Left lung (tissue), 10 donors: ENCODE results near the gene ANO2. TPM values are rescaled to one million over a fixed set of nuclear protein-coding genes. Genes with fewer than 3 reads are reported as not detected.

Experiments used
- ATAC-seq: fragments of 200-7000 bp; cut with Tn5 transposase; one replicate; pipeline ENCODE4 v1.9.1; 2020; ENCODE audit warnings: moderate library complexity
- DNase-seq, 4 donors: peaks; one replicate each; pipeline ENCODE4 v3.0.0-alpha.2; 2013 to 2020
- H3K27ac ChIP-seq, 2 donors: fragments of 200-600 bp; sonication (generic) in 1 of 2; one replicate each; pipeline versions ENCODE4 v1.5.0 to v1.8.0; 2020 to 2021
- H3K27me3 ChIP-seq, 2 donors: fragments of 200-600 bp; sonication (generic) in 1 of 2; one replicate each; pipeline versions ENCODE4 v1.5.0 to v1.8.0; 2020 to 2021
- H3K36me3 ChIP-seq, 2 donors: fragments of 200-600 bp; sonication (generic) in 1 of 2; one replicate each; pipeline versions ENCODE4 v1.5.0 to v1.8.0; 2020 to 2021
- H3K4me1 ChIP-seq, 2 donors: fragments of 200-600 bp; one replicate each; pipeline ENCODE4 v1.8.0; 2021
- H3K4me3 ChIP-seq, 2 donors: fragments of 200-600 bp; sonication (generic) in 1 of 2; one replicate each; pipeline versions ENCODE4 v1.5.0 to v1.8.0; 2020 to 2021; ENCODE audit warnings: mild to moderate bottlenecking in 1 of 2
- H3K9me3 ChIP-seq, 2 donors: fragments of 200-600 bp; sonication (generic) in 1 of 2; one replicate each; pipeline versions ENCODE4 v1.5.0 to v1.8.0; 2020 to 2021
- CTCF ChIP-seq, 2 donors: fragments of 200-600 bp; sonication (generic) in 1 of 2; IDR thresholded peaks; one replicate each; pipeline versions ENCODE4 v1.5.0 to v1.8.0; 2021; ENCODE audit warnings: antibody characterized with exemption in 2 of 2
- intact Hi-C, 2 donors: fragments of 100-400 bp; cut with DNase I; formaldehyde crosslinking; loops; one replicate each; pipeline versions ENCODE4 v1.11.2 to v1.14.2; 2022
- polyA plus RNA-seq, 6 donors: library from polyadenylated mRNA; unstranded; fragments of 120-200 nt; gene quantifications; one replicate each; pipeline ENCODE4 v1.2.1, GENCODE V29; 2013; ENCODE audit not compliant: insufficient read length in 6 of 6
- total RNA-seq, 2 donors: library from RNA; stranded (reverse); fragmentation: NEBNext Ultra II Directional; extraction: Animal tissue kit (Norgen Biotek cat#: 25700); gene quantifications; one replicate each; pipeline ENCODE4 v1.2.1, GENCODE V29; 2021
- donor health status: DM: no; HTN: yes; CAD: no.
- donor health status: DM: no; HTN: no; CAD: no.

The ANO2 gene
- total and polyA plus RNA-seq, 8 donors: 3.4 to 10.5 (median 6.1) TPM

DNA sequence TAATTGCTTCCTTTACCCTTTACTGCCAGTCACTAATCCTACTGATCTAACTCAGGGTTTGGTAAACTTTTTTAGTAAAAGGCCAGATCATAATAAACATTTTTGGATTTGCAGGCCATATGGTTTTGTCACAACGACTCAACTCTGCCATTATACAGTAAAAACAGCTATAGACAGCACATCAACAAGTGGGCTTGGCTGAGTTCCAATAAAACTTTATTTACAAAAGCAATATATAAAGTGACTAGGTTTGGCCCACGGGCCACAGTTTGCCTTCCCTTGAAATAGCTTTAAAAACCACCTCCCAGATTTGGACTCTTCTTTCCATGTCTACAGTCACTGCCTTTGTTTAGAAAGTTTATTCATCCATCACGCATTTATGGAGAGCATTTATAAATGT, 366.3 kb downstream of the ANO2 start:
- Histone ChIP-seq H3K36me3 (no peaks in the 10 kb centered on the region), H3K27me3 (no peaks in the 10 kb centered on the region), H3K4me3 (no peak overlapping the region), H3K27ac (no peak overlapping the region), H3K9me3 (no peaks in the 10 kb centered on the region), H3K4me1 (peaks cover 0 to 4% of the 10 kb centered on the region in 2 donors)
- ATAC-seq (no peak), DNase-seq (no peak)
- intact Hi-C loops: no loop called here
- no peak for TF ChIP-seq CTCF (IDR thresholded peaks at IDR 0.05)

DNA sequence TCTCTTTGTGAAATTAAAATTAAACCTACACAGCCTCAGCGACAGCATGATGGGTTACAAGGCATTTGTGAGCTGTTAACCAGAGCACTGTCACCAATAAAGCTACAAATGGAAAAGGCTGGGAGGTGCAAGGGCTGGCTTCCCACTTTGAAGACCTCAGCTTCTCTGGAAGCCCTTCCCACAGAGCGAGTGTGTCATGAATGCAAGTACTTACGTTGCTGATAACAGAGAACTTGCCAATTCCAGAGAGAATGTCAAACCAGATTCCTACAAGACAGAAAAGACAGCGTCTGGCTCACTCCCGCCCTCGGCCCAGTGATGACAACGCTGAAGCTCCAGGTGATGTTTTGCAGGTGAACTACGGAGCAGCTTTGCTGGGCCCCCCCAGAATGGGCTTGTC, 367.3 kb downstream of the ANO2 start:
- Histone ChIP-seq H3K9me3 (no peaks in the 10 kb centered on the region), H3K36me3 (no peaks in the 10 kb centered on the region), H3K27ac (no peak overlapping the region), H3K4me1 (peaks cover 0 to 4% of the 10 kb centered on the region in 2 donors), H3K4me3 (no peak overlapping the region), H3K27me3 (no peaks in the 10 kb centered on the region)
- TF ChIP-seq CTCF (IDR thresholded peaks at IDR 0.05): no peak
- intact Hi-C loops: no loop called here
- DNase-seq (no peak), ATAC-seq (no peak)

GRCh38 chr12:5577211-5577612, 367.8 kb downstream of the ANO2 start:
- Histone ChIP-seq H3K4me1 (peaks cover 0 to 4% of the 10 kb centered on the region in 2 donors), H3K4me3 (no peak overlapping the region), H3K27ac (no peak overlapping the region), H3K36me3 (no peaks in the 10 kb centered on the region), H3K9me3 (no peaks in the 10 kb centered on the region), H3K27me3 (no peaks in the 10 kb centered on the region)
- intact Hi-C loops: no loop called here
- no peak for ATAC-seq
- TF ChIP-seq CTCF (IDR thresholded peaks at IDR 0.05): no peak
- no peak for DNase-seq

DNA sequence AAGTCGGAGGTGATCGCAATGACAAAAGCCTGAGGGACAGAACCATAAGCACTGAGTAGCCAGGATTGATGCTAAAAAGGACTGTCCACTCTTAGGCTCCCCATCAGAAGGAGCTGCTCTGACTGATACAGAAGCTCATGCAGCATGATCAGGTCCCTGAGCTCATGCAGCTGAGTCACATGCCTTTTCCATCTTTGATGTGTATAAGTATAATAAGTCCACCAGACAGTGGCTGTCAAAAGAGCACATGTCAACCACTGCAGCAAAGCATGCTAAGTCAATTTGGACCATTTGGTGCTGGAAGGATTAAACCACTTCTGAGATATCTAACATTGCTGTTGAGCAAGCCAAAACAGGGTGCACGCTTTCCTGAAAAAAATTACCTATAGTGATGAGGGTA, 369.1 kb downstream of the ANO2 start:
- Histone ChIP-seq H3K9me3 (no peaks in the 10 kb centered on the region), H3K27me3 (peaks cover 0 to 3% of the 10 kb centered on the region in 2 donors), H3K4me3 (no peak overlapping the region), H3K27ac (no peak overlapping the region), H3K4me1 (no peaks in the 10 kb centered on the region), H3K36me3 (no peaks in the 10 kb centered on the region)
- DNase-seq (no peak), ATAC-seq (no peak)
- no peak for TF ChIP-seq CTCF (IDR thresholded peaks at IDR 0.05)
- intact Hi-C loops: no loop called here

GRCh38 chr12:5575232-5575631, 369.8 kb downstream of the ANO2 start:
- H3K27me3 ChIP-seq: peaks cover 0 to 4% of the 10 kb centered on the region in 2 donors
- no peak overlapping the region for H3K27ac ChIP-seq
- H3K4me1 ChIP-seq: no peaks in the 10 kb centered on the region
- H3K36me3 ChIP-seq: no peaks in the 10 kb centered on the region
- no peak for DNase-seq
- ATAC-seq: no peak
- intact Hi-C loops: no loop called here
- no peak overlapping the region for H3K4me3 ChIP-seq
- H3K9me3 ChIP-seq: no peaks in the 10 kb centered on the region
- no peak for TF ChIP-seq CTCF (IDR thresholded peaks at IDR 0.05)
